Caco-2 (cell line): ENCODE data around the gene PDE9A. TPM values are rescaled to one million over a fixed set of nuclear protein-coding genes. Genes with fewer than 3 reads are reported as not detected.
A peak's percentile ranks its signal among the peaks of the same experiment; 100 is the strongest.

Experiments
- BruUV-seq: library from RNA; stranded (reverse); fragments of 400-500 nt; replicated peaks from 2 replicates; lab custom pipeline; 2021; lab: Mats Ljungman, UMichigan
- CTCF ChIA-PET: fragments of 300-600 bp; sonication (Branson Sonifier 250); formaldehyde crosslinking; loops from one replicate; lab custom pipeline; 2022; ENCODE audit warnings: antibody characterized with exemption; lab: Charles Lee
- POLR2A ChIA-PET: fragments of 300-600 bp; sonication (Branson Sonifier 250); formaldehyde crosslinking; loops from one replicate; lab custom pipeline; 2022; ENCODE audit warnings: antibody characterized with exemption; lab: Charles Lee
- DNase-seq, 2 experiments: peaks; one replicate each; pipeline versions ENCODE4 v3.0.0 to v3.0.0-alpha.2; 2020 to 2022
- H3K27me3 ChIP-seq: replicated peaks from 2 replicates; pipeline ENCODE4 v1.6.0; 2011; ENCODE audit warnings: low read length; ENCODE audit not compliant: control insufficient read depth, insufficient read depth
- H3K36me3 ChIP-seq: 2 replicates; pipeline ENCODE4 v1.5.1; 2011; ENCODE audit warnings: low read length; ENCODE audit not compliant: control insufficient read depth, insufficient read depth
- H3K4me1 ChIP-seq: fragments of 250-450 bp; sonication (Bioruptor Pico); 2 replicates; pipeline ENCODE4 v1.5.1; 2020; ENCODE audit warnings: mild to moderate bottlenecking
- H3K4me3 ChIP-seq: 2 replicates; pipeline ENCODE4 v1.5.1; 2011; ENCODE audit warnings: low read depth, mild to moderate bottlenecking, control low read depth, low read length
- H3K9me3 ChIP-seq: fragments of 250-450 bp; sonication (Bioruptor Pico); 2 replicates; pipeline ENCODE4 v1.5.1; 2020; ENCODE audit warnings: mild to moderate bottlenecking, moderate library complexity
- H3K27ac Mint-ChIP-seq: one replicate; pipeline ENCODE4 v1.8.0; 2022; ENCODE audit warnings: mixed read lengths; ENCODE audit not compliant: unreplicated experiment
- H3K27me3 Mint-ChIP-seq: one replicate; pipeline ENCODE4 v1.8.0; 2022; ENCODE audit warnings: mixed read lengths; ENCODE audit not compliant: insufficient read depth, unreplicated experiment
- H3K36me3 Mint-ChIP-seq: one replicate; pipeline ENCODE4 v1.8.0; 2022; ENCODE audit warnings: mild to moderate bottlenecking, mixed read lengths; ENCODE audit not compliant: insufficient read depth, unreplicated experiment
- H3K4me1 Mint-ChIP-seq: one replicate; pipeline ENCODE4 v1.8.0; 2022; ENCODE audit warnings: low read depth, mixed read lengths; ENCODE audit not compliant: unreplicated experiment
- H3K4me3 Mint-ChIP-seq: one replicate; pipeline ENCODE4 v1.8.0; 2022; ENCODE audit warnings: mild to moderate bottlenecking, moderate library complexity, mixed read lengths; ENCODE audit not compliant: unreplicated experiment
- H3K9me3 Mint-ChIP-seq: one replicate; pipeline ENCODE4 v1.8.0; 2022; ENCODE audit warnings: mixed read lengths; ENCODE audit not compliant: unreplicated experiment
- CTCF ChIP-seq, 2 experiments: fragments of 200-600 bp in 1 of 2; IDR thresholded peaks; 1 replicate in 1 of 2; 2 replicates in 1 of 2; pipeline versions ENCODE4 v1.5.1 to v1.8.0; 2011 to 2022; ENCODE audit warnings: antibody characterized with exemption in 1 of 2, control low read depth in 1 of 2, inconsistent platforms in 1 of 2, low read depth in 1 of 2, low read length in 1 of 2, mild to moderate bottlenecking in 1 of 2, moderate library complexity in 1 of 2; ENCODE audit not compliant: insufficient read depth in 1 of 2, severe bottlenecking in 1 of 2, unreplicated experiment in 1 of 2
- intact Hi-C: fragments of 100-400 bp; cut with micrococcal nuclease; formaldehyde crosslinking; loops from one replicate; pipeline ENCODE4 v1.10.0; 2022; ENCODE audit not compliant: unreplicated experiment
- total RNA-seq: library from RNA; stranded (reverse); gene quantifications from 2 replicates; pipeline ENCODE4 v1.2.3, GENCODE V29; 2022

The PDE9A gene
- total RNA-seq, 1 experiment from 2014 or later, result 9.7 TPM

- Histone ChIP-seq H3K27me3 (no peaks in the 10 kb centered on the region), H3K9me3 (no peaks in the 10 kb centered on the region), H3K4me3 (no peak overlapping the region), H3K36me3 (no peaks in the 10 kb centered on the region), H3K4me1 (peaks cover 7% of the 10 kb centered on the region; the same call in 1 of the 2 replicates)
- H3K27me3 Mint-ChIP-seq, result no peaks in the 10 kb centered on the region
- no peak overlapping the region for H3K4me3 Mint-ChIP-seq
- intact Hi-C loops, result no loop called here
- CTCF ChIA-PET, result no interaction called here
- POLR2A ChIA-PET, result no interaction called here
- no TSS peak for BruUV-seq
- no peaks in the 10 kb centered on the region for H3K36me3 Mint-ChIP-seq
- H3K9me3 Mint-ChIP-seq, result no peaks in the 10 kb centered on the region
- DNase-seq, result no peak
- TF ChIP-seq CTCF (IDR thresholded peaks at IDR 0.05; ENCODE audit: insufficient read depth in 1 of 2, low read depth in 1 of 2, low read length in 1 of 2, severe bottlenecking in 1 of 2, unreplicated experiment in 1 of 2), result no peak
- peaks cover 8% of the 10 kb centered on the region for H3K4me1 Mint-ChIP-seq
- peak overlapping the region; percentile 39 for H3K27ac Mint-ChIP-seq
Measured at GRCh38 chr21:42784276-42784675, 130.9 kb downstream of the PDE9A start.

DNA sequence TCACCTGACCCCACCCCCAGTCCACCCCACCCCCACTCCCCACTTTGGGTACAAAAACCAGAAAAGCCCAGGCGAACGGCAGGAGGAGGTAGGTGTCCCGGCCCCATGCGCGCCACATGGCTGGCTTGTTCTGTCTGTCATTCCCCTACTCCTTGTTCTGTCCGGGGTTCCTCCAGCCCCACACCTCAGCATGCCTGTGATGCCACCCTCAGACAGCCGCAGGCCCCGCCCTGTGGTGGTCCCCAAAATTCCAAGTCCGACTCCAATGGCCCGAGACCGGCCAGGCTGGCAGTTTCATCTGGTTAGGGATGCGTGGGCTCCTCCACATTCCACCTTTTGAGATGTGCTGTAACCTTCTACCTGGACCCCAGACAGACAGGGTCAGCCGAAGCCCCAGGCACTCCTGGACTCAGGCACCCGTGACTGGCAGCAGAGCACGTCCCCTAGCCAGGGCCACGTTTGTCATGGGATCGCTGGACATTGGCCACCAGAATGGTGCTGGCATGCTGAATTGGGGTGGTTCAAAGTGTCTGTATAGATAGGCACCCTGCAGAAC, 131.6 kb downstream of the PDE9A start:
- POLR2A ChIA-PET, result no interaction called here
- peaks cover 7% of the 10 kb centered on the region; the same call in 1 of the 2 replicates for H3K4me1 ChIP-seq
- no peak for TF ChIP-seq CTCF (IDR thresholded peaks at IDR 0.05; ENCODE audit: insufficient read depth in 1 of 2, low read depth in 1 of 2, low read length in 1 of 2, severe bottlenecking in 1 of 2, unreplicated experiment in 1 of 2)
- no peaks in the 10 kb centered on the region for H3K36me3 ChIP-seq
- CTCF ChIA-PET, result no interaction called here
- H3K36me3 Mint-ChIP-seq, result no peaks in the 10 kb centered on the region
- H3K27me3 Mint-ChIP-seq, result no peaks in the 10 kb centered on the region
- H3K27me3 ChIP-seq, result no peaks in the 10 kb centered on the region
- no peaks in the 10 kb centered on the region for H3K9me3 Mint-ChIP-seq
- no peak overlapping the region for H3K4me3 Mint-ChIP-seq
- no peak for DNase-seq
- H3K27ac Mint-ChIP-seq, result no peak overlapping the region
- intact Hi-C loops, result no loop called here
- no peak overlapping the region for H3K4me3 ChIP-seq
- H3K9me3 ChIP-seq, result no peaks in the 10 kb centered on the region
- no TSS peak for BruUV-seq
- peaks cover 8% of the 10 kb centered on the region for H3K4me1 Mint-ChIP-seq

- H3K27me3 ChIP-seq, result no peaks in the 10 kb centered on the region
- CTCF ChIA-PET, result no interaction called here
Measured at GRCh38 chr21:42785666-42786427, 132.4 kb downstream of the PDE9A start.

More at GRCh38 chr21:42785666-42786427, 132.4 kb downstream of the PDE9A start:
- peaks cover 5% of the 10 kb centered on the region; the same call in 1 of the 2 replicates for H3K4me1 ChIP-seq
- no peak overlapping the region for H3K4me3 ChIP-seq
- intact Hi-C loops, result no loop called here
- H3K36me3 ChIP-seq, result no peaks in the 10 kb centered on the region
- H3K27ac Mint-ChIP-seq, result no peak overlapping the region
- DNase-seq, result no peak
- H3K27me3 Mint-ChIP-seq, result no peaks in the 10 kb centered on the region
- no peak overlapping the region for H3K4me3 Mint-ChIP-seq
- no TSS peak for BruUV-seq
- H3K9me3 ChIP-seq, result no peaks in the 10 kb centered on the region
- POLR2A ChIA-PET, result interaction anchor here (0.6 kb wide), 1 partner anchor 103 kb away, joined by 3 read pairs; no protein-coding TSS in a partner anchor
- TF ChIP-seq CTCF (IDR thresholded peaks at IDR 0.05; ENCODE audit: insufficient read depth in 1 of 2, low read depth in 1 of 2, low read length in 1 of 2, severe bottlenecking in 1 of 2, unreplicated experiment in 1 of 2), result no peak
- no peaks in the 10 kb centered on the region for H3K9me3 Mint-ChIP-seq
- peaks cover 8% of the 10 kb centered on the region for H3K4me1 Mint-ChIP-seq
- no peaks in the 10 kb centered on the region for H3K36me3 Mint-ChIP-seq
